ENCODE results near the gene NXPE3.
A peak's percentile ranks its signal among the peaks of the same experiment; 100 is the strongest.
"Not testable (repeated sequence)": the region's sequence is repeated elsewhere in the genome, so short reads cannot be mapped to it uniquely, and the experiment has no call there.

NXPE3 gene

DNA sequence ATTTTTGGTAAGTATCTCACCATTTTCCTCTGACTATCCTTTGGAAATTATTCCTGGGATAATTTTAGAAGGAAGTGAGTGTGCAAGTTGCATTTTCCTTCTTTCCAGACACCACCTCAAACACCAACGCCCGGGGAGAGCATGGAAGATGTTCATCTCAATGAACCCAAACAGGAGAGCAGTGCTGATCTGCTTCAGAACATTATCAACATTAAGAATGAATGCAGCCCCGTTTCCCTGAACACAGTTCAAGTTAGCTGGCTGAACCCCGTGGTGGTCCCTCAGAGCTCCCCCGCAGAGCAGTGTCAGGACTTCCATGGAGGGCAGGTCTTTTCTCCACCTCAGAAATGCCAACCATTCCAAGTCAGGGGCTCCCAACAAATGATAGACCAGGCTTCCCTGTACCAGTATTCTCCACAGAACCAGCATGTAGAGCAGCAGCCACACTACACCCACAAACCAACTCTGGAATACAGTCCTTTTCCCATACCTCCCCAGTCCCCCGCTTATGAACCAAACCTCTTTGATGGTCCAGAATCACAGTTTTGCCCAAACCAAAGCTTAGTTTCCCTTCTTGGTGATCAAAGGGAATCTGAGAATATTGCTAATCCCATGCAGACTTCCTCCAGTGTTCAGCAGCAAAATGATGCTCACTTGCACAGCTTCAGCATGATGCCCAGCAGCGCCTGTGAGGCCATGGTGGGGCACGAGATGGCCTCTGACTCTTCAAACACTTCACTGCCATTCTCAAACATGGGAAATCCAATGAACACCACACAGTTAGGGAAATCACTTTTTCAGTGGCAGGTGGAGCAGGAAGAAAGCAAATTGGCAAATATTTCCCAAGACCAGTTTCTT, 74.2 kb downstream of the NXPE3 start:
- peak in 1 of 2 donors; percentile 29 for DNase-seq

DNA sequence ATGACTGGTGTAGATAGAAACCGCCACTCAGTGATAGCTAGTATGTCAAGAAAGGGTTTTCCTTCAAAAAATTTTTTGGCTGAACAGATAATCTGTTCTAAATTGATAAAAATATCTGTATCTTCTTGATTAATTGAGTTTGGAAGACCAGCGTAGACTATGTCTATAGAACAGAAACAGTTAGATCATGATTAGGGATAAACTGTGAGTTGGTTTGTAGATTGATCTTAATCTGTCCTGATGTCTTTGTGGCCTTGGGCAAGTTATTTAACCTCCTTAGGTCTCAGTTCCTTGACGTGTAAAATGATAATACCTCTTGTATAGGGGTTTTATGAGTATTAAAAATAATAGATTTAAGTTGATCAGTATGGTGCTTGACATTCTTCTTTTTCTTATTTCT, 75.0 kb downstream of the NXPE3 start:
- no peak for DNase-seq

DNA sequence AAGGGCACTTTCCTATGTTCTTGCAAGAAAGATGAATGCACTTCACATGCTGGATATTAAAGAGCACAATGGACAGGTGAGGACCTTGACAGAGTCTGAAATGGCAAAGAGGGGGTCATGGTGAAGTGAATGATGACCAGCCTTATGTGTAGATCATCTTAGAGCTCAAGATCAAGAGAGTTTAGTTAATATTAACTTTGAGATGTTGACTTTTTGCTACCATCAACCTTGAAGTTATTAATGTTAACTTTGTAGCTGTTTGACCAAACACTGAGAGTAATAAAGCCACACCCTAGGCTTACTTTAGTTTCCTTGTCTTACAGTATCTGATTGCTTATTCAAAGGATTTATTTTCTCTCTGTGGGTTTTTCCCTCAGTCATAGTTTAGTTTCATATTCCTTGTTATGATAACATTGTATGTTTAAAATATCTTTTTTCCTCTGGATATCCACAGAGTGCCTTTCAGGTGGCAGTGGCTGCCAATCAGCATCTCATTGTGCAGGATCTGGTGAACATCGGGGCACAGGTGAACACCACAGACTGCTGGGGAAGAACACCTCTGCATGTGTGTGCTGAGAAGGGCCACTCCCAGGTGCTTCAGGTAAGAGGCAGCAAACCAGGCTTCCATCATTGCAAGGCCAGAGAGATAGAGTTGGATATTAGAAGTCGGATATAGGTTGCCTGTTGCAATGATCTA, 75.7 kb downstream of the NXPE3 start:
- DNase-seq: no peak

GRCh38 chr3:101857301-101857741, 78.3 kb downstream of the NXPE3 start:
- DNase-seq: peak in 1 of 2 donors; percentile 24

- DNase-seq: no peak
Observed at GRCh38 chr3:101858464-101859030, 79.5 kb downstream of the NXPE3 start.

DNA sequence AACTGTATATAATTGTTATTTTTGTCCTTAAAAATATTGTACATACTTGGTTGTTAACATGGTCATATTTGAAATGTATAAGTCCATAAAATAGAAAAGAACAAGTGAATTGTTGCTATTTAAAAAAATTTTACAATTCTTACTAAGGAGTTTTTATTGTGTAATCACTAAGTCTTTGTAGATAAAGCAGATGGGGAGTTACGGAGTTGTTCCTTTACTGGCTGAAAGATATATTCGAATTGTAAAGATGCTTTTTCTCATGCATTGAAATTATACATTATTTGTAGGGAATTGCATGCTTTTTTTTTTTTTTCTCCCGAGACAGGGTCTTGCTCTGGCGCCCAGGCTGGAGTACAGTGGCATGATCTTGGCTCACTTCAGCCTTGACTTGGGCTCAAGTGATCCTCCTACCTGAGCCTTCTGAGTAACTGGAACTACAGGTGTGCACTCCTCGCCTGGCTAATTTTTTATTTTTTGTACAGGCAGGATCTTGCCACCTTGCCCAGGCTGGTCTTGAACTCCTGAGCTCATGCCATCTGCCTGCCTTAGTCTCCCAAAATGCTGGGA, 81.0 kb downstream of the NXPE3 start:
- no peak for DNase-seq

DNA sequence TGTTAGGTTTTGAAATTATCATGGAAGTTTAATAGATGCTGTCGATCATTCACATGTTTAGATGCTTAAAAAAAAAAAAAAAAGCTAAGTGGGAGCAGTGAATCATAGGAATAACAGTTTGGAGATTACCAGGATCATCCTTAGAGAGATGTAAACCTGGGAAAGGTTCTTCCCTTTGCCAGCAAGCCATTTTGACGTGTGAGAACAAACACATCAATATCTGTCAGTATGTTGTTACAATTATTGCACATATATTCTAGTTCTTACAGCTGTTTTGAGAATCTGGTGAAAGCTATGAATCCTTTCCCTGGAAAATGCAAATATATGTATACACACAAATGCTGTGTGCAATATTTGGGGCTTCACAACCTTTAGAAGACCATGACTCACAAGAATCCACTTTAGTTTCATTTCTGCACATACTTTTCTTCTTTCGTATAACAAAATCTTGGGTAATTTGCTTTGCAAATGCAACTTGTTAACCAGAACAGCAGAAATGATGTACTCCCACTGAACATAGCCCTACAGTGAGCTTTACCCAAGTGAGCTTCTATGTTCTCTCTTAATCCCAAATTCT, 82.3 kb downstream of the NXPE3 start:
- peak in 1 of 2 donors; percentile 48 for DNase-seq

- DNase-seq: peak in 1 of 2 donors; percentile 52
Observed at GRCh38 chr3:101861789-101862415, 82.9 kb downstream of the NXPE3 start.

- peak in 1 of 2 donors; percentile 56 for DNase-seq
Observed at GRCh38 chr3:101862416-101863165, 83.6 kb downstream of the NXPE3 start.

GRCh38 chr3:101864926-101865325, 85.9 kb downstream of the NXPE3 start:
- not testable (repeated sequence) for DNase-seq

DNA sequence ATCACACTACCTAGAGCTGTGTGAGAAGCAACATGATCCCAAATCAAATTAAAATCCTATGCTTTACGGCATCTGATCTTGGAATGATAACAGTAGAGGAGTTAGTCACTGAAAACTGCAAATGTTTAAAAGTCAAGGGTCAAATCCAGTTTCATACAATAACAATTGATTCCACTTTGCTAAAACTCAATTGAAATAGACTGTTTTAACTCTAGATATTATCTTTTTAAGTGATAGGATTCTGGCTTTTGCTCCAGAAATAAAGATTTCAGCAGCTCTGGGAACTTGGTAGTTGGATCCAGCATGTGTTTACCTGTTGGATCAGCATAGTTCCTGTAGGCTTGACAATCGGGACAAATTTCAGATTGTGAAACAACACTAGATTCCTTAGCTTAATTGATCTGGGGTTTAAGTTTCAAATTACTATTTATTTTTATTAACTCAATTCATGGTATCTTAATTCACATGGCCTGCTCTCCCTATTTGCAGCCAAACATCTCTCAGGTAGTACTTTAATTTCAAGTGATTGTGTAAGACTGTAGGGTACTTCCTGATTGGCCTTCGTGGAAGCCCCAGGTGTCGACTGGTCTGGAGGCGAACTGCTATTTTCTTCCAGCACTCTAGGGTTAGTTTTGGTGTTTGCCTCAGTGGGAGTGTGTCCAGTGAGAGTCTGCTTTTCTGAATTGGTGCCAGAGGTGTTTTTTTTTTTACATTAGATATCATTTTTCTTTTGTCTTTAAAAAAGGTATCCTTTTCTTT, 86.9 kb downstream of the NXPE3 start:
- no peak for DNase-seq

GRCh38 chr3:101867511-101867910, 88.5 kb downstream of the NXPE3 start:
- DNase-seq: no peak

DNA sequence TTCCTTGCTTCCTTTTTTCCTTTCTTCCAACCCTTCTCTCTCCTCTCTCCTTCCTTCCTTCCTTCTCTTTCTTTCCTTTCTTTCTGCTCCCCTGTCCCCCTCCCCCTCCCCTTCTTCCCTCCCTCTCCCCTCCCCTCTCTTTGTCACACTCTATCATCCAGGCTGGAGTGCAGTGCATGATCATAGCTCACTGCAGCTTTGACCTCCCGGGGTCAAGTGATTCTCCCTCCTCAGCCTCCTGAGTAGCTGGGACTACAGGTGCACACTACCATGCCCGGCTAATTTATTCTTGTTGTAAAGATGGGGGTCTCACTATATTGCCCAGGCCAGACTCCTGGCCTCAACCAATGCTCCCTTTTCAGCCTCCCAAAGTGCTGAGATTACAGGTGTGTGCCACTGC, 89.0 kb downstream of the NXPE3 start:
- DNase-seq: no peak

DNA sequence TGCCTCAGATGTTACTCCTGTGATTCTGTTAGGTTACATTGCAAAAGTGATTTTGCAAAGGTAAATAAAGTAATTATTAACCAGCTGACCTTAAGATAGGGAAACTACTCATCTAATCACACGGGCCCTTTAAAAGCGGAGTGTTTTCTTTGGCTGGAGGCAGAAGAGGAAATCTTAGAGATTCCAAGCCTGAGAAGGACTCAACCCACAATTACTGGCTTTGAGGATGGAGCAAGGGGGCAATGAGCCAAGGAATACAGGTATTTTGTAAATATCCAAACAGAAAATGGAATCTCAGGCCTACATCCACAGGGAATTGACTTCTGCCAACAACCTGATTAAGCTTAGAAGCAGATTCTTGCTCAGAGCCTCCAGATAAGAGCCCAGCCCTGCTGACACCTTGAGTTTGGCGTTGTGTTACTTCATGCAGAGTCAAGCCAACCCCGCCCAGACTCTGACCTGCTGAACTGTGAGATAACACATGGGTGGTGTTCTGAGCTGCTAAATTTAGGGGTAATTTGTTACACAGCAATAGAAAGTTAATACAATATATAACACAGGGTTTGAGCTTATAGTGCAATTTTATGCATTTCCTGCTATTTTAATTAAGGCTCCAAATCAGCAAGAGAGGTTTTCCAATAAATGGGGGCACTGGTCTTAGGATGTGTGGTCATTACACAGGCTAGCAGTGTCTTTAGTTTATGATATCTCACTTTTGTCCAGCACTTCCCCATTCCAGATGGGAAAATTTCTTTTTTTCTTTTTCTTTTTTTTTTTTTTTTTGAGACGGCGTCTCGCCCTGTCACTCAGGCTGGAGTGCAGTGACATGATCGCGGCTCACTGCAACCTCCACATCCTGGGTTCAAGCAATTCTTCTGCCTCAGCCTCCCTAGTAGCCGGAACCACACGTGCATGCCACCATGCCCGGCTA, 89.8 kb downstream of the NXPE3 start:
- no peak for DNase-seq

- DNase-seq: no peak
Observed at GRCh38 chr3:101870138-101870537, 91.1 kb downstream of the NXPE3 start.

DNA sequence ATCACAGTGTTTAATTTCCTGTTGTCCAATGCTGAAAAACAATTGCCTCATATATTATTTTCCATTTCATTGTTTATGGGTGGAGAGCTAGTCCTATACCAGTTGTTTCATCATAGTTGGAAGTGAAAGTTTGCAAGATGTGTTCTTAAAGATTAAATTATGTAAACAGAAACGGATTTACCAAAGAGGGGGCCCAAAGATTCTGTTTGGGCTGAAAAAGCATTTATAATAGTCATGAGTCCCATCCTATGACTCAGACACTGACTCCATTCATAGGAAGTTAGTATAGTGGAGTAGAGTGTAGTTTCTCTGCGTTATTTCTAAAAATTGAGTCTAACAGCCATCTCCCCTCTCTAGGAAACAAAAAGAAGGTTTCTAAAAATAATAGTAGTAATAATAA, 94.6 kb downstream of the NXPE3 start:
- DNase-seq: peak in 1 of 2 donors; percentile 17

- DNase-seq: peak in 1 of 2 donors; percentile 48
Observed at GRCh38 chr3:101876142-101876541, 97.1 kb downstream of the NXPE3 start.
